PC-3 (cell line): ENCODE data around the gene PFKFB1.

ENCODE experiments used
- EZH2 ChIP-seq: fragments of 300-600 bp; sonication (generic); IDR thresholded peaks from one replicate; pipeline ENCODE4 v1.6.1; 2017; ENCODE audit warnings: antibody characterized with exemption, mild to moderate bottlenecking, low read length; ENCODE audit not compliant: unreplicated experiment
- EZH2phosphoT487 ChIP-seq: fragments of 300-600 bp; sonication (generic); IDR thresholded peaks from 2 replicates; pipeline ENCODE4 v1.6.1; 2018; ENCODE audit warnings: mild to moderate bottlenecking, antibody characterized with exemption, low read length, borderline replicate concordance
- TF ChIP-seq, protein P1 (sequence below): fragments of 300-600 bp; sonication (generic); conservative IDR thresholded peaks from 2 replicates; pipeline ENCODE4 v1.5.1; 2017; ENCODE audit warnings: antibody characterized with exemption, low read depth, mild to moderate bottlenecking, low read length

DNA sequence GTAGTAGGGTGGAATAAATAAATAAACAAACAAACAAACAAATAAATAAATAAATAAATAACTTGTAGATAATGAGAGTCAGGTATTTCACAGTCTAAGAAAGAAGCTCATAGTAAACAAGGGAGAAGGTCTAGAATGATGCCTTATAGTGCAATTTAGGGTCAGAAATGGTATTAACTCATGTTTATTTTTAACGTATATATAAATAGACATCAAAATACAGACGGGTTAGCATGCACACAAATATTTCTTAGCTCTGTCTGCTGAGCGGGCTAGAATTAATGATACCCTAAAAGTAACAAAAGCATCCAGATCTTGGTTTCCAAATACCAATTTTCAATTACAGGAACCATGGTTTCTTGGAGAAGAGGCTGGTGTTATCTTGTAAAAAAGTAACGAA, 16.6 kb downstream of the PFKFB1 start:
- TF ChIP-seq EZH2, result no peak
- TF ChIP-seq, protein P1, sequence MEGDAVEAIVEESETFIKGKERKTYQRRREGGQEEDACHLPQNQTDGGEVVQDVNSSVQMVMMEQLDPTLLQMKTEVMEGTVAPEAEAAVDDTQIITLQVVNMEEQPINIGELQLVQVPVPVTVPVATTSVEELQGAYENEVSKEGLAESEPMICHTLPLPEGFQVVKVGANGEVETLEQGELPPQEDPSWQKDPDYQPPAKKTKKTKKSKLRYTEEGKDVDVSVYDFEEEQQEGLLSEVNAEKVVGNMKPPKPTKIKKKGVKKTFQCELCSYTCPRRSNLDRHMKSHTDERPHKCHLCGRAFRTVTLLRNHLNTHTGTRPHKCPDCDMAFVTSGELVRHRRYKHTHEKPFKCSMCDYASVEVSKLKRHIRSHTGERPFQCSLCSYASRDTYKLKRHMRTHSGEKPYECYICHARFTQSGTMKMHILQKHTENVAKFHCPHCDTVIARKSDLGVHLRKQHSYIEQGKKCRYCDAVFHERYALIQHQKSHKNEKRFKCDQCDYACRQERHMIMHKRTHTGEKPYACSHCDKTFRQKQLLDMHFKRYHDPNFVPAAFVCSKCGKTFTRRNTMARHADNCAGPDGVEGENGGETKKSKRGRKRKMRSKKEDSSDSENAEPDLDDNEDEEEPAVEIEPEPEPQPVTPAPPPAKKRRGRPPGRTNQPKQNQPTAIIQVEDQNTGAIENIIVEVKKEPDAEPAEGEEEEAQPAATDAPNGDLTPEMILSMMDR, result no peak
- no peak for TF ChIP-seq EZH2phosphoT487
